GM18520 (cell line): ENCODE data around the gene RTN4RL2.

ENCODE experiments used
- ATAC-seq: cut with Tn5 transposase; IDR thresholded peaks from one replicate; pipeline ENCODE4 v1.9.1; 2021; ENCODE audit not compliant: unreplicated experiment

Gene RTN4RL2

GRCh38 chr11:57523419-57523818 is 63.1 kb downstream of the RTN4RL2 start:
- no peak for ATAC-seq
